Stimulated activated CD8-positive, alpha-beta memory T cell treated with anti-CD3 and anti-CD28 coated beads, Interleukin-4, amount 100 ng/mL, for 1 hour (primary cell): ENCODE results near the gene ARHGAP44.
"Not testable (repeated sequence)": the region's sequence is repeated elsewhere in the genome, so short reads cannot be mapped to it uniquely, and the experiment has no call there.

ENCODE experiments used
- DNase-seq, 2 donors: peaks; one replicate each; pipeline ENCODE4 v3.0.0-alpha.2; 2020; ENCODE audit warnings: low read depth in 2 of 2, low spot score in 1 of 2

Gene ARHGAP44

DNA sequence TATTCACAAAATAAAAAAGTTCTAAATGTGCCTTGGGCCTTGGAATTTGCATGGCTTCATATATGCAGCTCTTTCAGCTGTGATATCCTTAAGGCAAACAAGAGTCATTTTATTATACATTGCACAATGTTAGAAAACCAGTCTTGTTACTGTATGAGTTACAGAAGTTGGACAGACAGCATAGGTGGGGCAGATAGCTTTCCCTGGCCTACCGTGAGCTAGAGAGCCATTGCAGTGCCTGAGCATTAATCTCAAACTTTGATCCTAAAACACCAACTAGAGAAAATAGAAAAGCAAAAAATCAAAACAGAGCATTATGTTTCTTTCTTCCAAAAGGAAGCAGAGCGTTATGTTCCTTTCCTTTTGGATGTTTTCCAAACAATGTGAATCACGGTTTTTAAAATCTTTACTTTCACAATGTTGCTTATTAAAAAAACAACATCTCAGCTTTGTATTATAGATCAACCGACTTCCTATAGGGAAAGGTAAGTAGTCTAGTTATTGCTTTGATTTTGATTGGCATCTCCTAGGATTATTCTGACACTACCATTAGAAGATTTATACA, 32.2 kb downstream of the ARHGAP44 start:
- no peak for DNase-seq

DNA sequence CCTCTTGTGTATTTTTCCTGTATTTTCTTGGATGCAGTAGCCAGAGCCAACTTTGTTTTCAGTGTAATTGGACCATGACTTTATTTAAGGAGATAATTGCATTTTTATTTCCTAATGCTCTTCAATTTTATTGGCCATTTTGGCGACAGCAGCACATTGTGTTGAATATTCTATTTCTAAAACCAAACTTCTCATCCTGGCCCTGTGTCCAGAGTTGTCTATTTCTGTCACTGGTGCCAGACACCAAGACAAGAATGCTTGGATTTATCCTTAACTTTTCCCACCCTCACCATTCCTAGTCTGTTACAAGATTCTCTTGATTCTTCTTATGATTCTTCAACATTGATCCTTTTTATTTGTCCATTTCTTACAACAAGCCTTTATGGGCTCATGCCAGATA, 37.1 kb downstream of the ARHGAP44 start:
- no peak for DNase-seq

DNA sequence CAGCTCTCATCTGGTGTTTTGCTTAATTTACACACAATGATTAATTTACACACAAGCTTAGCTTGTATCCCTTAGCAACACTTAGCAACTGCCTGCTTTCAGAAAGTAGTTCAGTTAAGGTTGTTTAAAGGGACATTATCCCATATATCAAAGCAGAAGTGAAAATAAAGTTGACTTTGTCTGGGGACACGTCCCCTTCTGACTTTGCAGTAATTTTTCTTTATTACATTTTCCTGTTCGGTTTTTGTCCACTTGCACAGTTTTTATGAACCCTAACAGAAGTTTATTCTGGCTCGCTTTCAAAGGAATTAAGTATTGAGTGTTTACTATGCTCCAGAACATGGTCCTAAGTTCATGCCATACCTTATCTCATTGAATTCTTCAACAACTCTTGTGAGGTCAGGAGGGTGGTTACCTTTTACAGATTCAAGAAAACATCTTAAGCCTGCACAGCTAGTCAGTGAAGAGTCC, 41.5 kb downstream of the ARHGAP44 start:
- no peak for DNase-seq

DNA sequence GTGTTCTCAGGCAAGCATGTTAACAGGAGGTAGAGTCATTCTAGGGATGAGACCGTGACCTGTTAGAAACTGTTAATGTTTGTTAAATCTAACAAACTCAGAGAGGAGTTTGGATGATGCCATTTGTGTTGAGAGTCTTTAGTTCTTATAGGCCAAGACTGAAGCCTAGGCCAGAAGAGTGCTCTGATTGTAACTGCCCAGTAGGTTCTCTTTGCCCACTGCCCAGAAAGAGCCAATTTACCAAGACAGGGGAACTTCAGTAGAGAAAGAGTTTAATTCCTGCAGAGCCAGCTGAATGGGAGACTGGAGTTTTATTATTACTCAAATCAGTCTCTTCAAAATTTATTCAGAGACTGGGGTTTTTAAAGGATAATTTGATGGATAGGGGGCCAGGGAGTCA, 42.5 kb downstream of the ARHGAP44 start:
- no peak for DNase-seq

DNA sequence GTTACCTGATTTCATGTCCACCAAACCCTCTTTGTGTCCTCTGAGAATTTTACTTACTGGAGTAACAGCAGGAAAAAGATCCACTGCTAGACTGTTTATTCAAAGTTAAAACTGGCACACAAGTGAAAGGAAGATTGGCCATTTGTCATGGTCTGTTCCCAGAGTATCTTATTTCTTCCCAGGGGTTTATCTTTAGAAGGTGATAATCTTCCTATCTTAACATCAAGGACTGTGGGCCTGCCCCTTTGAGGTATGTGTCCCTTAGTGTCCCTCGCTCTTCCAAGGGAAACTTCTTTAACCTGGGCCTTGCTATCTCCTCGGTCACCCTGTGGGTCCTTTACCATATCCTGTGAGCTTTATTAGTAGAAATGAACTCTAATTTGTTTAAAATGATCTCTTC, 49.7 kb downstream of the ARHGAP44 start:
- no peak for DNase-seq

DNA sequence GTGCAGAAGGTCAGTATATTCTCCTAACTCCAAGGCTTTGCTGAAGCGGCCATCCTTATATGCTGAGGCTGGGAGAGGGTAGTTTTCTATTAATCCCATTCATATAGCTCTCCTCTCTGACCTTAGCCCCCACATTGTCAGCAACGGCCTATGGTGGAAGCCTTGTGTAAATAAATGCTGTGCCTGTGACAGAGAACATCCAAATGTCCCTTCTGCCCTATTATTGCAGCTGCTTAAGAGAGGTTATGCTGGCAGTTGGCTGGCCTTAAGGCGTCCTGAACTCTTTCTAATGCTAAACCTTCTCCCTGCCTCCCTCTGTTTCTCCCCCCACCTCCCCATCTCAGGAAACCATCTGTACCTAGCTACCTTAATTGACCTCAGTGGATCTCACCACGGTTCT, 53.6 kb downstream of the ARHGAP44 start:
- DNase-seq, result no peak

DNA sequence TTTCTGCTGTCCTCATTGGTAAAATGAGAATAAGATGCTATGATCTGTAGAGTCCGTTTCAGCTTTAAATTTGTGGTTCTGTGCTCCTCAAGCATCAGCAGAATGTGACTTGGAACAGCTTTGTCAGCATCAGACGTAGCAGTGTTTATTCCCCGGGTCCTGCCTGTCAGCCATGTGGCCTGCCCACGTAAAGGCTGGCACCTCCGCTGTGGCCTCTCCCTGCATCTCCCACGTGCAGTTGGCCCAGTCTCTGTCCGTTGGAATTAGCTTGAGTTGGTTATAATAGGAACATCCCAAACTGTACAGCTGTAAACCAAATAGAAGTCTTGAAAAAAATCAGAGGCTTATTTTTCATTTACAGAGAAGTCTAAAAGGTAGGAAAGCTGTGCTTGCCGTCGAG, 61.7 kb downstream of the ARHGAP44 start:
- no peak for DNase-seq

DNA sequence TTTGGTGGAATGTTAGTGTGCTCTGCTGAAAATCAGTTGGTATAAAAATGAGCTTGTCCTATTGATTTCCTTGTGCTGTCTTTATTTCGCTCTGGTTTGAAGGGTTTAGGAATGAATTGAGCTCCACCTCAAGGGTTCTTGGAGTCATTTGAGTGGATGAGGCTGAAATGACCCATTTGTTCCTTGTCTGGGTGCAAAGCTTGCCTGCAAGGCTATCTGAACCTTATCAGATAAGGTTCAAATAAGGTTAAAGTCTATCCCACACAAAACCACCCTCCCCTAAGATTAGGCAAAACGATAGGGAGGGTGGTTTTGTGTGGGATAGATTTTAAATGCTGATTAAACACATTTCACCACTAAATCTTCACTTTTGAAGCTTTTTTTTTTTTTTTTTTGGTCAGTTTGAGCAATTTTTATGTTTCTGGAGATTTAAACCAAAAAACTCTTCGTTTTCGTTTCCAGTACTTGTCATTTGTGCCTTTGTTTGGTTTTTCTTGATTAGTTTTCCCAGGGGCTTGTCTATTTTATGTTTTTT, 62.7 kb downstream of the ARHGAP44 start:
- DNase-seq, result no peak

DNA sequence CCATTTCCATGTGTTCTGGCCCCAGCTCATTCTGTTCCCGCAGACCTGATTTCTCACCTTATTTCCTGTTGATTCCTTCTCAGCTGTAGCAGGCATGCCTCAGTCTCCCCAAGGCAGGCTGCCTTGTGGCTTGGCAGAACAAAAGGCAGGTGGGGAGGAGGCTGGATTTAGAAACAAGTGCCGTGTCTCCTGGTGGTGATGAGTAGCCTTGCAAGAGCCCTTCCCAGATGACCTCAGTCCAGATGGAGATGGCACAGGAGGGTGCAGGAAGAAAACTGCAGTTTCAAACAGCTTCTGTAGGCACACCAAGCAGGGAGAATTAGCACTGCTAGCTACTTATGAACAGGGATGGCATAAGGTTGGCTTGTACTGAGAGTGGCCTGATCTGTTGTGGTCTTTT, 64.6 kb downstream of the ARHGAP44 start:
- DNase-seq, result no peak

DNA sequence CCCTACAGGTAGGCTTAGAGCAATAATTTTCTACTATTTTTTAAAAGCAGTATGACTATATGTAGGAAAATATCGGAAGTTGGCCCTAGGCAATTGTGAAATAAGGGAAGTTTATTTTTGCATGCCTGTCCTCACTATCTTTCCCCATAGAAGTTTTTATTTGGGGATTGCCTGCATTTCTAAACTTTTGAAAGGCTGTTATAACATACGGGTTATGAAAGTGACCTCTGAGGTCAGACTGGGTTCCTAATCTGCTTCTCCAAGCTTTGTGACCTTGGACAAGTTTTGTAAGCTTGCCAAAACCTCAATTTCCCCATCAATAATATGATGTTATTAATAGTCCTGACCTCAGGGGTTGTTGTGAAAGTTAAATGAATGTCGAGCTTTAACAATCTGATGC, 67.1 kb downstream of the ARHGAP44 start:
- no peak for DNase-seq

DNA sequence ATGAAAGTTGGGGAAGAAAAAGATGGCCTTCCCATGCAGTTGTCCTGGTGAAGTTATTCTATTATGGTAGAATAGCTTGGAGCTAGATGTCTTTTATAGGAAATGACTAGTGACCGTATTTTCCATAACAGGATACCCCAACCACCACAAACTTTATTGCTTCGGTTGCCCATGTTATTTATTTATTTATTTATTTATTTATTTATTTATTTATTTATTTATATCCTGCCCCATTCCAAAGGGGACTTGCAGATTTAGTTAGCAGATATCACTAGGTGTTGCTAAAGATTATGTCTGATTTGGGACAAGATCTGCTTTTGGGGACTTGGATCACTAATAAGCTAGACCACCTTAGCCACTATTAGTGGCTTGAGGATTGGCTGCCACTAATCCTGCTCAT, 68.3 kb downstream of the ARHGAP44 start:
- no peak for DNase-seq

DNA sequence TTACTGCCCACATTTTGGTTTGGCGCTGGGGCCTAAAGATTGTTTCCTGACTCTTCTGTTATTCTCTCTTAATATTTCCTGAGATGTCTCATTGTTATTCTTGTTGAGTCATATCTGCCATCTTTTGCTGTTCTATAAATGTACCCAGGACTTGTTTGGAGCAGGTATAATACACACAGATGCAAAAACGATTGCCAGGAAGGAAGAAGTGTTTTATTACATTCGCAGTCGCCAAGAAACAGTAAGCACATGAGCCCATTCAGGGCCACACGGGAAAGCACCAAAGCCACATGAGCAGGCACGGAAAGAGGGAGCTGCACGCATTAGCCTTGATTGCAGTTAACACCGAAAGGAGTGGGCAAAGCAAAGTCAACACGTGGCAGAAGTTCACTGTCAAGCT, 70.2 kb downstream of the ARHGAP44 start:
- no peak for DNase-seq

DNA sequence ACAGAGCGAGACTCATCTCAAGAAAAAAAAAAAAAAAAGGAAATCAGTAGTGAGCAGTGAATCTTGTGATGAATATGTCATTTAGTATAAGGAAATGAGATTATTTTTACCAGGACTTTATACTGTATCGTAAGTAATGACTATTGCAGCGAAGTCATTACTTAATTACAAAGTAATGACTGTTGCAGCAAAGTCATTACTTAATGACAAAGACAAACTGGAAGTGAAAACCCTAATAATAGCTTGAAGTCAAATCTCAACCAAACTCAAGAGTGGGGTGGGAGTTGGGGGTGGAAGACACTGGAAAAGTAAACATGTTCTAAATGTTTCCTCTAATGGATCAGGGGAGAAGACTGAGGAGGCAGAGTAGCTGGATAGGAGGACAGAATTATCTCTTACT, 76.5 kb downstream of the ARHGAP44 start:
- no peak for DNase-seq

DNA sequence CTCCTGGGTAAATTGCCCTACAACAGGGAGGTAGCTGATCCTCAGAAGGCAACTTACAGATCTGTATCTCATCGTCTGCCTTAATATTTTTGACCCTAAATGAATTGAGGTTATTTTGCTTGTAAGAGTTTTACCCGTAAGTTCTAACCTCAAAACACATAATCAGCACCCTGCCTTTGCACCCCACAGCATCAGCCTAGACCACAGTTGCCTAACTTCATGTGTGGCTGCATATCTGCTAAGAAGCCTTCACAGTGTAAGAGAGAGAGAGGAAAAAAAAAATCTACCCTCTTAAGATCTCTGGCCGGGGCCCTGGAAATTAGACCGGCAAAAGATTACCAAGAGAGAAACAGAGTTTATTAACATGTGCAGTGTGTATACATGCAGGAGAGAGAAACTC, 76.9 kb downstream of the ARHGAP44 start:
- DNase-seq, result no peak

DNA sequence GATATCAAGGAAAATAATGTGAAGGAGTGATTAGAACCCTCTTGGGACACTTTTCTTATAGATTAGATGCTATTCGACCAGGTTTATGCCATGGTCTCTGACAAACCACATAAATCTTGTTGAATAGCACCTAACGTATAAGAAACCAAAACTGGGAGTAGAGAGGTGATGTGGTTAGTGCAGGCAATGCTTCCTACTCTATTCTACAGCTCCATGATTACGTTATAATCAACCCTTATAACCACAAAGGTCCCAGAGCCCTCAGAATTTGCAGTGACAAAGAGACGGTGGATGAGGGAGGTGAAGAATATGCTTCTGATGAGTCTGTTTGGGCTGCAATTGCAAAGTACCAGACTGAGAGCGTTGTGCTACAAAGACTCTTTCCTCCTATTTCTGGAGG, 78.4 kb downstream of the ARHGAP44 start:
- DNase-seq, result no peak

DNA sequence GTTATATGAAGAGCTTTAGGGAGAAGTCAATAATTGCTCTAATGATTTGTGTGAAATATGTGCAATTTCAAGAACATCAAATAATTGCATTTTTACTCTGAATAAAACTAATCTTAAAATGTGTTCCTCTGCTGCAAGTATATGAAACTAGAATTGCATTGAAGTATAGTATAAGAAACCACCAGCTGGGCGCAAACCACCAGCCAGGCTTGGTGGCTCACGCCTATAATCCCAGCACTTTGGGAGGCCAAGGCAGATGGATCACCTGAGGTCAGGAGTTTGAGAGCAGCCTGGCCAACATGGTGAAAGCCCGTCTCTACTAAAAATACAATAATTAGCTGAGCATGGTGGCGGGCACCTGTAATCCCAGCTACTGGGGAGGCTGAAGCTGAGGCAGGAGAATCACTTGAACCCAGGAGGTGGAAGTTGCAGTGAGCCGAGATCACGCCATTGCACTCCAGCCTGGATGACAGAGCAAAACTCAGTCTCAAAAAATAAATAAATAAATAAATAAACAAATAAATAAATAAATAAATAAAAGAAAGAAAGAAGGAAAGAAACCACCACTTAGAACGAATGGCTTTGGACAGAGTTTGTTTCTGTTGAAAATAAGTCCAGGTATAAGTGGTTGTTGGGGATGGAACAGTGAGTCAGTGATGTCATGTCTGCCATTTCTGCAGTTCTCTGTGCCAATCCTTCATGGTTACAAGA, 84.3 kb downstream of the ARHGAP44 start:
- DNase-seq, result not testable (repeated sequence)

DNA sequence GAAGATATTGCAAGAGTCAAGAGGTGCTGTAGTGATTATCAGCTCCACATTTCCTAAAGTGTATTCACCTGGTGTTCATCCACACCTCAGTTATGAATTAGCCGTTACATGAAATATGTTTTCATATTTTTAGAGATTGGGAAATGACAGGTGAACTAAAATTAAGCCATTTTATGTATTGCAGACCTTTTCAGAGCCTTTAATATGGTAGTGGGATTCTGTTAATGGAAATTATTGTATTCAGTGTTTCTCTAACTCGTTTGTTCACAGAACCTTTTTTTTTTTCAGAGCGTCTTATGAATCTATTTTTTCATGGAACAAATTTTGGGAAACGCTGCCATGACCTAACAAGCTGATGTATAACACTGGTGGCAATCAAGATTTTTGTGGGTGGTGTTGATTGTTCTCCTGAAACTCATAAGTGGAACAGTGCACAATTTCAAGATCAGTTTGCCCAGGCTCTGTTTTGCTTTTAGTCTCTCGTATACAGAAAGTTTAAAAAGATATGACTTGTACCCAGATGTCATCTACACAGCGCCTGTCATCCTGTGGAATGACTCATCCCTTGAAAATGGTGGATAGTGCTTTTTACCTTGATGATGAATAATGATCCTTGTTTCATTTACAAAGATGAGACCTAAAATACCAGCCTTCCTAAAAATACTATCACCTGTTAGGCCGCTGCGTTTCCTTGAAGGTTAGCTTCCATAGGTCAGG, 88.8 kb downstream of the ARHGAP44 start:
- no peak for DNase-seq

DNA sequence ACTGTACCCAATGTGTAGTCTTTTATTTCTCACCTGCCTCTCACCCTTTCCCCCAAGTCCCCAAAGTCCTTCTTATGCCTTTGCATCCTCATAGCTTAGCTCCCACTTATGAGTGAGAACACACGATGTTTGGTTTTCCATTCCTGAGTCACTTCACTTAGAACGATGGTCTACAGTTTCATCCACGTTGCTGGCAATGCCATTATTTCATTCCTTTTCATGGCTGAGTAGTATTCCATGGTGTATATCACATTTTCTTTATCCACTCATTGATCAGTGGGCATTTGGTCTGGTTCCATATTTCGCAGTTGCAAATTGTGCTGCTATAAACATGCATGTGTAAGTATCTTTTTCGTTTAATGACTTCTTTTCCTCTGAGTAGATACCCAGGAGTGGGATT, 89.8 kb downstream of the ARHGAP44 start:
- DNase-seq, result not testable (repeated sequence)

DNA sequence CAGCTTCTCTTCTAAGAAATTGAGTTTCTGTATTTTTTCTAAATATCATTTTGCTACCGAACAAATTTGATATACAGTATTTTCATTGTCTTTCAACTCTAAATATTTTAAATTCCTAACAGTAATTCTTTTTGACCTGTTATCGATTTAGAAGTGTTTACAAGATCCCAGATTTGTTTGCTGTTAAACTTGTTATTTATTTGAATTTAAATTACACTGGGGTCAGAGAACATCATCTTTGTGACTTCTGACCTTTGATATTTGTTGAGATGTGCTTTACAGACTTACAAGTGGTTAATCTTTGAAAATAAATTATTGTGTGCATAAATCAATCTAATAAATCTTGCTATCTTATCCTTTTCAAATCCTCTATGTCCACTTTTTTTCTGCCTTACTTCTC, 94.2 kb downstream of the ARHGAP44 start:
- no peak for DNase-seq

DNA sequence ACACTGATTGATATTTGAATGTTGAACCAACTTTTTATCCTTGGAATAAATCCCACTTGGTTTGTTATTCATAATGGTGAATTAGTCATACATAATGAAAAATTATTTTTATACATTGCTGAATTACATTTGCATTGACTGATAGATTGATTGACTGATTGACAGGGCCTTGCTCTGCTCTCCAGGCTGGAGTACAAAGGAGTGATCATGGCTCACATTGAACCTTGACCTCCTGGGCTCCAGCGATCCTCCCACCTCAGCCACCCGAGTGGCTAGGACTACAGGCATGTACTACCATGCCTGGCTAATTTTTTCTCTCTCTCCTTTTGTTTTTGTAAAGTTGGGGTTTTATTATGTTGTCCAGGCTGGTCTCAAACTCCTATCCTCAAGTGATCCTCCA, 97.8 kb downstream of the ARHGAP44 start:
- DNase-seq, result no peak

DNA sequence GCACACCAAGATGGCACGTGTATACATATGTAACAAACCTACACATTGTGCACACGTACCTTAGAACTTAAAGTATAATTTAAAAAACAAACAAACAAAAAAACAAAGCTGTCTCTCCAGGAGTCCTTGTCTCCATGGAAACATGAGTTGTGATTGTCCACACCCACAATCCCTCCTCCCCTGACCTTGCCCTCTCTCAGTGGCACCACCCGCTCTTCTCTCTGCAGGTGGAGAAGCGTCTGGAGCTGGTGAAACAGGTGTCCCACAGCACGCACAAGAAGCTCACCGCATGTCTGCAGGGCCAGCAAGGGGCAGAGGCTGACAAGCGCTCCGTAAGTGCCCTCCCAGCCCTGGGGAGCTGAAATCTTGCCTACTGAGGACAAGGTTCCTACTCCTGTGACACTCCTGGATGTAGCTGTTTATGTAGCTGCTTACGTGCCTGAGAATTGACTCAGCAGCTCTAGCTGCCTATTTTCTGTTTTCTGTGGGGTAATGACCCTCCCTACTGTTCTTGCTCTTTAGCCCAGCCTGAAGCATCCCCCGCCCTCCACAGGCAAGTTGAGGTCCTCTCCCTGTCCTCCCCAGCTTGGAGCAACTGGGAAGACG, 107.0 kb downstream of the ARHGAP44 start:
- no peak for DNase-seq

DNA sequence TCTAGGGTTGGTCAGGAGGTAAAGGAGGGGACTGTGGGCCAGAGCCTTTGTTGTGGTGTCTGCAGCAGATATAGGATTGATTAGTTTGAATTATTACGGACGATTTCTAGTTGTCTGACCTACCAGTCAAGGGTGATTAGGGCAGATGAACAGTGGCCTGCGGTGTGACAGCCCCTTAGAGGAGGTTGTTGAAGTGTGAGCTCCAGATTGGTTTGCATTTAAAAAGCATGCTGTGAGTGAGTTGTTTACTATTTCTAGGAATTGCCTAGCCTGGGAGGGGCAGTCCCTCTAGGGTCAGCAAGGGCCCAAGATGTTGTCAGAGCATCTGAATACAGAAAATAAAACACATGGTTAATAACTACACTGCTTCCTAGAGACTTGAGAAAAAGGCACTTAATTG, 108.8 kb downstream of the ARHGAP44 start:
- no peak for DNase-seq
